Astrocyte of the spinal cord (primary cell): ENCODE measurements around the gene RAPSN.

Experiments used
- DNase-seq: peaks from one replicate; pipeline ENCODE4 v3.0.0; 2011; ENCODE audit warnings: low read depth, low spot score
- H3K4me3 ChIP-seq: 2 replicates; pipeline ENCODE4 v1.5.1; 2011; ENCODE audit warnings: low read depth, mild to moderate bottlenecking, low read length, moderate library complexity
- CTCF ChIP-seq: IDR thresholded peaks from 2 replicates; pipeline ENCODE4 v1.5.1; 2012; ENCODE audit warnings: low read depth, mild to moderate bottlenecking, low read length, inconsistent platforms
- in situ Hi-C: cut with HindIII; loops from 2 replicates; pipeline ENCODE4 v1.10.0; 2017; ENCODE audit warnings: low sequenced_read_pairs

Gene RAPSN

GRCh38 chr11:47443817-47444216 is 5.1 kb downstream of the RAPSN start:
- H3K4me3 ChIP-seq: no peak overlapping the region
- TF ChIP-seq CTCF: no peak
- DNase-seq: no peak
- in situ Hi-C loops: no loop called here

GRCh38 chr11:47443028-47443700 is 5.8 kb downstream of the RAPSN start:
- no peak for DNase-seq
- in situ Hi-C loops: no loop called here
- no peak overlapping the region for H3K4me3 ChIP-seq
- TF ChIP-seq CTCF: no peak

GRCh38 chr11:47442514-47442913 is 6.4 kb downstream of the RAPSN start:
- no peak for DNase-seq
- no peak overlapping the region for H3K4me3 ChIP-seq
- in situ Hi-C loops: no loop called here
- no peak for TF ChIP-seq CTCF

DNA sequence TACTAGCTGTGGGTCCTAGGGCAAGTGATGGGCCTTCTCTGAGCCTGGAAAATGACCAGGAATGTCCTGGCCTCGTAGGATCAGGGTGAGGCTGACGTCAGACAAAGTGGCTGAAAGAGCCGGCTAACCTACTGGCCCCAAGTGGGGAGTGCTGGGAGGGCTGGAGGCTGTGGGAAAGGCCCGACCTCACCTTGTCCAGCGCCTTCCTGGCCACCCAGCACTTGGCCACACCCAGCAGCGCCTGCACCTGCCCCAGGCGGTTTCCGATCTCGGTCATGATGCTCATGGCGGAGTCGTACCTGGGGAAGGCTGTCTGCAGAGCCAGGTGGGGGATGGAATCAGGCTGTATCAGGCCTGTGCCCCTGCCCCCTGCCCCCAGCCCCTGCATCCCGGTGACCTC is 7.5 kb downstream of the RAPSN start:
- no peak for TF ChIP-seq CTCF
- in situ Hi-C loops: no loop called here
- H3K4me3 ChIP-seq: no peak overlapping the region
- no peak for DNase-seq

DNA sequence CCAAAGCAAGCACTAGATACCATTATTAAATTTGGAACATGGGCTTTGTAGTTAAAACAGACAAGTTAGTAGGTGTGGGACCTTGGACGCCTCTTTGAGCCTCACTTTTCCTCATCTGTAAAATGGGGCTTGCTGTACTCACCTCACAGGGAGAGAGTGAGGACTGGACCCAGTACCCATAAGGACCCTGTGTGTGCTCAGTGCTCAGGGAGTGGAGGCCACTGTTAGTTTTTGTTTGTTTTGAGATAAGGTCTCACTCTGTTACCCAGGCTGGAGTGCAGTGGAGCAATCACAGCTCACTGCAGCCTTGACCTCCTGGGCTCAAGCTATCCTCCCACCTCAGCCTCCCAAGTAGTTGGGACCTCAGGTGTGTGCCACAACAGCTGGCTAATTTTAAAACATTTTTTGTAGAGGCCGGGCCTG is 8.9 kb downstream of the RAPSN start:
- DNase-seq: no peak
- no peak for TF ChIP-seq CTCF
- in situ Hi-C loops: no loop called here
- H3K4me3 ChIP-seq: no peak overlapping the region

GRCh38 chr11:47438721-47439120 is 10.2 kb downstream of the RAPSN start:
- no peak overlapping the region for H3K4me3 ChIP-seq
- in situ Hi-C loops: no loop called here
- DNase-seq: no peak
- TF ChIP-seq CTCF: no peak
